H1 (cell line): ENCODE measurements around the gene EIF4E3. TPM values are rescaled to one million over a fixed set of nuclear protein-coding genes. Genes with fewer than 3 reads are reported as not detected.

Source experiments
- BRCA1 ChIP-seq: IDR thresholded peaks from 2 replicates; pipeline ENCODE4 v1.6.1; 2012; ENCODE audit warnings: low read depth, low read length, improper control_type of control experiment
- CHD7 ChIP-seq: fragments of 300-600 bp; sonication (generic); IDR thresholded peaks from 2 replicates; pipeline ENCODE4 v1.7.1; 2012; ENCODE audit warnings: low read length, moderate library complexity, mild to moderate bottlenecking, inconsistent platforms; ENCODE audit not compliant: insufficient replicate concordance
- CTBP2 ChIP-seq: IDR thresholded peaks from 2 replicates; pipeline ENCODE4 v1.7.0; 2011; ENCODE audit warnings: borderline replicate concordance, mild to moderate bottlenecking, moderate library complexity, mixed read lengths, low read length; ENCODE audit not compliant: insufficient read depth, insufficient read length
- HDAC2 ChIP-seq, 2 experiments: fragments of 300-600 bp in 1 of 2; sonication (generic) in 1 of 2; IDR thresholded peaks; 2 replicates each; pipeline ENCODE4 v1.6.1; 2011 to 2012; ENCODE audit warnings: low read depth in 2 of 2, low read length in 2 of 2, mild to moderate bottlenecking in 2 of 2, moderate library complexity in 2 of 2, borderline replicate concordance in 1 of 2, inconsistent platforms in 1 of 2
- HDAC6 ChIP-seq: IDR thresholded peaks from one replicate; pipeline ENCODE4 v1.7.1; 2012; ENCODE audit warnings: low read depth, mild to moderate bottlenecking, inconsistent platforms, low read length, moderate library complexity
- POLR2AphosphoS5 ChIP-seq: IDR thresholded peaks from 2 replicates; pipeline ENCODE4 v1.6.1; 2011; ENCODE audit warnings: low read depth, low read length
- TEAD4 ChIP-seq: IDR thresholded peaks from 2 replicates; pipeline ENCODE4 v1.6.1; 2012; ENCODE audit warnings: low read depth, low read length, inconsistent platforms, mixed read lengths
- YY1 ChIP-seq: IDR thresholded peaks from 2 replicates; pipeline ENCODE4 v1.6.1; 2011; ENCODE audit warnings: low read depth, mild to moderate bottlenecking, low read length
- polyA plus RNA-seq, 7 experiments: library from polyadenylated mRNA; depleted of rRNA in 3 of 7; stranded (reverse) in 5 of 7; unstranded in 2 of 7; fragments of >200 nt in 5 of 7; fragments of 200-250 nt in 2 of 7; gene quantifications; 1 replicate in 5 of 7; 2 replicates in 1 of 7; 4 replicates in 1 of 7; pipeline versions ENCODE4 v1.2.1 to v1.2.3, GENCODE V29; 2011 to 2013; ENCODE audit warnings: missing spikeins in 2 of 7, mixed read lengths in 2 of 7
- total RNA-seq: library from RNA; stranded (reverse); fragmentation: NEBNext Ultra II Directional; extraction: Animal tissue kit (Norgen Biotek cat#: 25700); gene quantifications from 2 replicates; pipeline ENCODE4 v1.2.1, GENCODE V29; 2021
- TF ChIP-seq, protein P1 (sequence below): IDR thresholded peaks from 2 replicates; pipeline ENCODE4 v1.6.1; 2012; ENCODE audit warnings: inconsistent platforms

The EIF4E3 gene
- total and polyA plus RNA-seq, 2 of the 8 experiments (the other 6 are each of a cell fraction or from before 2014, with no cell fraction given) = 5.2 to 17.0 TPM

DNA sequence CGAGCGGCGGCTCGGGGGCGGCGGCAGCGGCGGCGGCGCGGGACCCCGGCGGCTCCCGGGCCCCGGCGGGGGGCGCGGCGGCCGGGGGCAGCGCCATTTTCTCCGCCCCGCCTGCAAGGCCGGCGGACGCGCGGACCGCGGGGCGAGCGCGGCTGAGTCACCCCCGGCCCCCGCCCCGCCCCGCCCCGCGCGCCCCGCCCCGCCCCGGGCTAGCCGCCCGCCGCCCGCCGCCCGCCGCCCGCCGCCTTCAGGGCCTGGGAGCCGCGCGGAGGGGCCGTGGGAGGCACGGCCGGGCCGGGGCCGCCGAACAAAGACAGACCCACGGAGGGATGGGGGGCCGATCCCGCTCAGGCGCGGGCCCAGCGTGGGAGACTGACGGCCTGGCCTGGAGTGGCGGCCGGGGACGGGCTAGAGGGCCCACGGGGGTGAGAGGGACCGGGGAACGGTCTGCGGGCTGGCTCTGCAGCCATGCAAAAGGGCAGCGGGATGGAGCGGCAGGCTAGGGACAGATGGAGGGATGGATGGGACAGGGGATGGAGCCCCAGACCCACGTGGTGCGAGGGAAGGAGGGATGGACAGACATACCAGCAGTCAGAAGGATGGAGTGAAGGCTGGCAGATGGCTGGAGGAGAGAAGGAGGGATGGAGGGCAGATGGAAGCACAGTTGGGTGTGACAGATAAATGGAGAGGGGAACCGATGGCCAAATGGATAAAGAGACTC, at the start of gene EIF4E3 (continued):
- TF ChIP-seq, protein P1, sequence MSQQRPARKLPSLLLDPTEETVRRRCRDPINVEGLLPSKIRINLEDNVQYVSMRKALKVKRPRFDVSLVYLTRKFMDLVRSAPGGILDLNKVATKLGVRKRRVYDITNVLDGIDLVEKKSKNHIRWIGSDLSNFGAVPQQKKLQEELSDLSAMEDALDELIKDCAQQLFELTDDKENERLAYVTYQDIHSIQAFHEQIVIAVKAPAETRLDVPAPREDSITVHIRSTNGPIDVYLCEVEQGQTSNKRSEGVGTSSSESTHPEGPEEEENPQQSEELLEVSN = peak; percentile 38
- peak; percentile 88 for TF ChIP-seq CTBP2
- peak; percentile 71; the same call in 1 of the 2 replicates for TF ChIP-seq YY1
- no peak for TF ChIP-seq HDAC2 (IDR thresholded peaks at IDR 0.05; ENCODE audit: borderline replicate concordance in 1 of 2, low read depth in 2 of 2, low read length in 2 of 2)
- no peak for TF ChIP-seq BRCA1
- 0 out of 2 replicates have a peak, but pooled peaks have one; percentile 36 for TF ChIP-seq TEAD4
- TF ChIP-seq POLR2AphosphoS5 = peak; percentile 53; the same call in 1 of the 2 replicates
- no peak for TF ChIP-seq CHD7
- no peak for TF ChIP-seq HDAC6
